ENCODE measurements around the gene OTOF. TPM values are rescaled to one million over a fixed set of nuclear protein-coding genes. Genes with fewer than 3 reads are reported as not detected.
"Not testable (repeated sequence)": the region's sequence is repeated elsewhere in the genome, so short reads cannot be mapped to it uniquely, and the experiment has no call there.

The OTOF gene
- total and polyA plus RNA-seq, 8 donors = 0.06 to 3.6 (median 0.29) TPM; not detected in 3

GRCh38 chr2:26469092-26469710, 8.7 kb downstream of the OTOF start:
- 11 to 19% (median 18%) methylated on average over 5 of the region's 5 CpGs for WGBS, 5 donors

GRCh38 chr2:26468544-26468943, 9.4 kb downstream of the OTOF start:
- H3K4me3 ChIP-seq; H3K4me1 ChIP-seq; H3K36me3 ChIP-seq; intact Hi-C loops (cut with DNase I; ENCODE audit: low total_unique reads); H3K27me3 ChIP-seq; DNase-seq; H3K27ac ChIP-seq: not testable (repeated sequence)
- peaks cover 4 to 11% (median 8%) of the 10 kb centered on the region in 4 donors for H3K9me3 ChIP-seq
- 92 to 100% (median 94%) methylated on average over 1 of the region's 1 CpG for WGBS, 5 donors

More at GRCh38 chr2:26469092-26469710, 8.7 kb downstream of the OTOF start:
- H3K4me3 ChIP-seq = no peak overlapping the region
- TF ChIP-seq POLR2AphosphoS5 (IDR thresholded peaks at IDR 0.05) (no peak), CTCF (IDR thresholded peaks at IDR 0.05) (peak in 5 of 7 experiments; percentile 17 to 61 (median 27)), EP300 (IDR thresholded peaks at IDR 0.05) (no peak)
- H3K36me3 ChIP-seq = no peaks in the 10 kb centered on the region
- peaks cover 4 to 11% (median 8%) of the 10 kb centered on the region in 4 donors for H3K9me3 ChIP-seq
- H3K27ac ChIP-seq = no peak overlapping the region
- intact Hi-C loops (cut with DNase I; ENCODE audit: low total_unique reads) = no loop called here
- DNase-seq = peak; percentile 72 to 74
- H3K4me1 ChIP-seq = no peaks in the 10 kb centered on the region
- peaks cover 0 to 2% (median 0%) of the 10 kb centered on the region in 3 donors for H3K27me3 ChIP-seq

- Histone ChIP-seq H3K4me1 (peaks cover 0 to 6% (median 0%) of the 10 kb centered on the region in 4 donors), H3K9me3 (peaks cover 4 to 11% (median 8%) of the 10 kb centered on the region in 4 donors), H3K36me3 (no peaks in the 10 kb centered on the region), H3K27ac (no peak overlapping the region), H3K4me3 (no peak overlapping the region), H3K27me3 (peaks cover 0 to 6% (median 0%) of the 10 kb centered on the region in 3 donors)
- 77 to 91% (median 80%) methylated on average over 18 to 22 of the region's 22 CpGs for WGBS, 5 donors
- TF ChIP-seq EP300 (IDR thresholded peaks at IDR 0.05) = no peak
- no peak for TF ChIP-seq POLR2A (IDR thresholded peaks at IDR 0.05)
- no peak for TF ChIP-seq CTCF (IDR thresholded peaks at IDR 0.05)
- TF ChIP-seq POLR2AphosphoS5 (IDR thresholded peaks at IDR 0.05) = no peak
- intact Hi-C loops (cut with DNase I; ENCODE audit: low total_unique reads) = no loop called here
- DNase-seq = no peak
These were observed 11.1 kb downstream of the OTOF start for GRCh38 chr2:26466662-26467310.

- DNase-seq = no peak
- TF ChIP-seq POLR2AphosphoS5 (IDR thresholded peaks at IDR 0.05) (no peak), POLR2A (IDR thresholded peaks at IDR 0.05) (no peak), EP300 (IDR thresholded peaks at IDR 0.05) (no peak), CTCF (IDR thresholded peaks at IDR 0.05) (no peak)
- H3K4me1 ChIP-seq = peaks cover 0 to 6% (median 0%) of the 10 kb centered on the region in 4 donors
- intact Hi-C loops (cut with DNase I; ENCODE audit: low total_unique reads) = no loop called here
- no peaks in the 10 kb centered on the region for H3K36me3 ChIP-seq
- peaks cover 0 to 6% (median 0%) of the 10 kb centered on the region in 3 donors for H3K27me3 ChIP-seq
- no peak overlapping the region for H3K4me3 ChIP-seq
- peaks cover 4 to 11% (median 8%) of the 10 kb centered on the region in 4 donors for H3K9me3 ChIP-seq
- WGBS, 5 donors = 81 to 92% (median 89%) methylated on average over 8 to 10 of the region's 10 CpGs
- H3K27ac ChIP-seq = no peak overlapping the region
These were observed 11.9 kb downstream of the OTOF start for GRCh38 chr2:26465981-26466471.

Measured in stomach (tissue), 9 donors.